Measurements from ENCODE around the gene HBS1L. TPM values are rescaled to one million over a fixed set of nuclear protein-coding genes. Genes with fewer than 3 reads are reported as not detected.
A peak's percentile ranks its signal among the peaks of the same experiment; 100 is the strongest.

Gene HBS1L
- total and polyA plus RNA-seq, 7 experiments from 2014 or later: 61.4 to 112 (median 81.0) TPM

DNA sequence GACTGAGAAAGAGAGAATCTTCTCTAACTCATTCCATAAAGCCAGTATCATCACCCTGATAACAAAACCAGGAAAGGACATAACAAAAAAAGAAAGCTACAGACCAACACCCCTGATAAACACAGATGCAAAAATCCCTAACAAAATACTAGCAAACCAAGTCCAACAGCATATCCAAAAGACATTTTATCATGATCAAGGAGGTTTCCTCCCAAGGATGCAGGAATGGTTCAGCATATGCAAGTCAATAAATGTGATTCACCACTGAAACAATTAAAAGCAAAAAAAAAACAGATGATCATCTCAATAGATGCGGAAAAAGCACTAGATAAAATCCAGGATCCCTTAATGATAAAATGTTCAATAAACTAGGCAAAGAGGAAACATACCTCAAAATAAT, 80.3 kb downstream of the HBS1L start:
- DNase-seq (no peak), ATAC-seq (no peak)
- Mint-ChIP-seq H3K27ac (no peak overlapping the region), H3K27me3 (no peaks in the 10 kb centered on the region), H3K9me3 (peaks cover 0 to 22% (median 0%) of the 10 kb centered on the region in 11 donors), H3K4me1 (peaks cover 2 to 24% (median 20%) of the 10 kb centered on the region in 7 donors), H3K36me3 (peaks cover 33 to 67% (median 62%) of the 10 kb centered on the region in 5 donors), H3K4me3 (no peak overlapping the region)
- Histone ChIP-seq H3K27ac (ENCODE audit: low read depth, low read length) (no peak overlapping the region), H3K27me3 (ENCODE audit: control insufficient read depth in 2 of 2, insufficient read depth in 2 of 2, low read length in 2 of 2) (no peaks in the 10 kb centered on the region), H3K4me3 (ENCODE audit: low read length) (no peak overlapping the region), H3K36me3 (ENCODE audit: control insufficient read depth in 2 of 3, insufficient read depth in 3 of 3, low read length in 3 of 3) (peaks cover 0 to 21% (median 4%) of the 10 kb centered on the region in 3 experiments), H3K4me1 (ENCODE audit: control insufficient read depth in 2 of 2, insufficient read depth in 2 of 2, low read length in 2 of 2) (no peaks in the 10 kb centered on the region), H3K9me3 (ENCODE audit: control insufficient read depth in 2 of 3, low read length in 3 of 3) (no peaks in the 10 kb centered on the region)
- POLR2A ChIA-PET: no interaction called here
- intact Hi-C loops (cut with micrococcal nuclease): no loop called here
- CTCF ChIA-PET: interaction anchor here (0.5 to 0.7 kb wide), 2 partner anchors 14 to 984 kb away, joined by 3 to 5 read pairs; no protein-coding TSS in a partner anchor

- H3K4me1 Mint-ChIP-seq: peaks cover 0 to 8% (median 0%) of the 10 kb centered on the region in 7 donors
- Histone ChIP-seq H3K4me1 (ENCODE audit: control insufficient read depth in 2 of 2, insufficient read depth in 2 of 2, low read length in 2 of 2) (no peaks in the 10 kb centered on the region), H3K9me3 (ENCODE audit: control insufficient read depth in 2 of 3, low read length in 3 of 3) (no peaks in the 10 kb centered on the region), H3K36me3 (ENCODE audit: control insufficient read depth in 2 of 3, insufficient read depth in 3 of 3, low read length in 3 of 3) (peaks cover 0 to 34% (median 6%) of the 10 kb centered on the region in 3 experiments), H3K27me3 (ENCODE audit: control insufficient read depth in 2 of 2, insufficient read depth in 2 of 2, low read length in 2 of 2) (no peaks in the 10 kb centered on the region), H3K27ac (ENCODE audit: low read depth, low read length) (no peak overlapping the region), H3K4me3 (ENCODE audit: low read length) (no peak overlapping the region)
- H3K9me3 Mint-ChIP-seq: peaks cover 0 to 2% (median 0%) of the 10 kb centered on the region in 11 donors
- H3K4me3 Mint-ChIP-seq: no peak overlapping the region
- H3K36me3 Mint-ChIP-seq: peaks cover 8 to 60% (median 42%) of the 10 kb centered on the region in 5 donors
- ATAC-seq: no peak
- H3K27ac Mint-ChIP-seq: peak overlapping the region in 1 of 9 donors; percentile 41
- ChIA-PET CTCF (no interaction called here), POLR2A (interaction anchor here (0.6 kb wide), 1 partner anchor 201 kb away, joined by 3 read pairs; no protein-coding TSS in a partner anchor)
- H3K27me3 Mint-ChIP-seq: no peaks in the 10 kb centered on the region
- no peak for DNase-seq
- intact Hi-C loops (cut with micrococcal nuclease): no loop called here
These were observed 86.9 kb downstream of the HBS1L start for GRCh38 chr6:134967711-134968110.

DNA sequence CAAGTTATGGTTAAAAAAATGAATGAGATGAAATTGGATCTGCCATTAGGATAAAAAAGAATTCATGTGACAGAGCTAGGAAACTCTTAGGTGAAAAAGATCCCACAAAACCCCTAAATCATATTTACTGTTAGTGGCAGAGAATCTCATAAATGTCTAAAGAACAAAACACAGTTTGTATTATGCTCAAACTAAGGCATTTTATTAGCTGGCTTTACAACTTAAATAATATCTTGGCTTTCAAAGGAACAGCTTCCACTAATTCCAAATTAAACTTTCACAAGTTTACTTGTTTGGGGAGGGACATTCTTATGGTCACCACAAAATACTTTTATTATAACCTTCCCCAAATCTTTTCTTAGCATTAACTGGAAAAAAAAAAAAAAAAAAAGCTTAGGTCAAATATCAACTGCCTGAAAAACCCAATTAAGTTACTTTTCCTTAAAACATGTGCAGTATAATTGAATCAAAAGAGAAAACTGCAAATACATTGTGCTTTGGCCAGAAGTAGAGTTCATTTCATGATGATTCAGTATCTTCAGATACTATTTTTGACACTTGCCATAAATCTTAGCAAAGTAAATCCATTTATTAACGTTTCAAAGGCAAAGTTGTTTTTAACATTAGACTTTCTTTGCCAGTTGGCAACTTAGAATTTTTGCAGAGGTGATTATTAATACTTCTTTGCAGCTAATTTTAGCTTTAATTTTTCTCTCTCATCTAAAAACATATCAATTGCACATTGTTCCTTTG, 90.0 kb downstream of the HBS1L start:
- H3K27me3 Mint-ChIP-seq: no peaks in the 10 kb centered on the region
- no peak overlapping the region for H3K4me3 Mint-ChIP-seq
- H3K36me3 Mint-ChIP-seq: peaks cover 17 to 82% (median 61%) of the 10 kb centered on the region in 5 donors
- H3K9me3 Mint-ChIP-seq: peaks cover 2 to 24% (median 10%) of the 10 kb centered on the region in 11 donors
- H3K4me1 Mint-ChIP-seq: peaks cover 0 to 11% (median 0%) of the 10 kb centered on the region in 7 donors
- Histone ChIP-seq H3K4me3 (ENCODE audit: low read length) (no peak overlapping the region), H3K27ac (ENCODE audit: low read depth, low read length) (no peak overlapping the region), H3K27me3 (ENCODE audit: control insufficient read depth in 2 of 2, insufficient read depth in 2 of 2, low read length in 2 of 2) (no peaks in the 10 kb centered on the region), H3K4me1 (ENCODE audit: control insufficient read depth in 2 of 2, insufficient read depth in 2 of 2, low read length in 2 of 2) (no peaks in the 10 kb centered on the region), H3K36me3 (ENCODE audit: control insufficient read depth in 2 of 3, insufficient read depth in 3 of 3, low read length in 3 of 3) (peaks cover 0 to 25% (median 6%) of the 10 kb centered on the region in 3 experiments), H3K9me3 (ENCODE audit: control insufficient read depth in 2 of 3, low read length in 3 of 3) (no peaks in the 10 kb centered on the region)
- CTCF ChIA-PET: interaction anchor here (0.6 kb wide), 1 partner anchor 485 kb away, joined by 3 read pairs; no protein-coding TSS in a partner anchor
- POLR2A ChIA-PET: interaction anchor here (0.6 kb wide), 1 partner anchor 12 kb away, joined by 3 read pairs; no protein-coding TSS in a partner anchor
- intact Hi-C loops (cut with micrococcal nuclease): no loop called here
- peak overlapping the region in 1 of 9 donors; percentile 56 for H3K27ac Mint-ChIP-seq
- no peak for DNase-seq
- ATAC-seq: no peak

GRCh38 chr6:134962421-134962820, 92.2 kb downstream of the HBS1L start:
- H3K4me3 Mint-ChIP-seq: no peak overlapping the region
- DNase-seq (no peak), ATAC-seq (no peak)
- no peaks in the 10 kb centered on the region for H3K27me3 Mint-ChIP-seq
- peaks cover 2 to 29% (median 10%) of the 10 kb centered on the region in 11 donors for H3K9me3 Mint-ChIP-seq
- ChIA-PET CTCF (no interaction called here), POLR2A (no interaction called here)
- peaks cover 21 to 76% (median 64%) of the 10 kb centered on the region in 5 donors for H3K36me3 Mint-ChIP-seq
- H3K4me1 Mint-ChIP-seq: peaks cover 0 to 8% (median 0%) of the 10 kb centered on the region in 7 donors
- Histone ChIP-seq H3K4me3 (ENCODE audit: low read length) (no peak overlapping the region), H3K4me1 (ENCODE audit: control insufficient read depth in 2 of 2, insufficient read depth in 2 of 2, low read length in 2 of 2) (no peaks in the 10 kb centered on the region), H3K27me3 (ENCODE audit: control insufficient read depth in 2 of 2, insufficient read depth in 2 of 2, low read length in 2 of 2) (no peaks in the 10 kb centered on the region), H3K27ac (ENCODE audit: low read depth, low read length) (no peak overlapping the region), H3K9me3 (ENCODE audit: control insufficient read depth in 2 of 3, low read length in 3 of 3) (no peaks in the 10 kb centered on the region), H3K36me3 (ENCODE audit: control insufficient read depth in 2 of 3, insufficient read depth in 3 of 3, low read length in 3 of 3) (peaks cover 0 to 25% (median 6%) of the 10 kb centered on the region in 3 experiments)
- intact Hi-C loops (cut with micrococcal nuclease): no loop called here
- H3K27ac Mint-ChIP-seq: peak overlapping the region in 1 of 9 donors; percentile 74

- POLR2A ChIA-PET: interaction anchor here (0.7 kb wide), 1 partner anchor 133 kb away, joined by 3 read pairs; no protein-coding TSS in a partner anchor
- Histone ChIP-seq H3K36me3 (ENCODE audit: control insufficient read depth in 2 of 3, insufficient read depth in 3 of 3, low read length in 3 of 3) (peaks cover 0 to 25% (median 4%) of the 10 kb centered on the region in 3 experiments), H3K4me1 (ENCODE audit: control insufficient read depth in 2 of 2, insufficient read depth in 2 of 2, low read length in 2 of 2) (no peaks in the 10 kb centered on the region), H3K27me3 (ENCODE audit: control insufficient read depth in 2 of 2, insufficient read depth in 2 of 2, low read length in 2 of 2) (no peaks in the 10 kb centered on the region), H3K9me3 (ENCODE audit: control insufficient read depth in 2 of 3, low read length in 3 of 3) (no peaks in the 10 kb centered on the region), H3K27ac (ENCODE audit: low read depth, low read length) (no peak overlapping the region), H3K4me3 (ENCODE audit: low read length) (no peak overlapping the region)
- ATAC-seq (peak; percentile 52), DNase-seq (no peak)
- Mint-ChIP-seq H3K27me3 (no peaks in the 10 kb centered on the region), H3K36me3 (peaks cover 21 to 67% (median 58%) of the 10 kb centered on the region in 5 donors), H3K9me3 (peaks cover 2 to 29% (median 8%) of the 10 kb centered on the region in 11 donors), H3K4me1 (peaks cover 0 to 11% (median 0%) of the 10 kb centered on the region in 7 donors), H3K4me3 (no peak overlapping the region), H3K27ac (peak overlapping the region in 2 of 9 donors; percentile 7 to 14)
- intact Hi-C loops (cut with micrococcal nuclease): no loop called here
- CTCF ChIA-PET: no interaction called here
These were observed 93.3 kb downstream of the HBS1L start for GRCh38 chr6:134961366-134961765.

DNA sequence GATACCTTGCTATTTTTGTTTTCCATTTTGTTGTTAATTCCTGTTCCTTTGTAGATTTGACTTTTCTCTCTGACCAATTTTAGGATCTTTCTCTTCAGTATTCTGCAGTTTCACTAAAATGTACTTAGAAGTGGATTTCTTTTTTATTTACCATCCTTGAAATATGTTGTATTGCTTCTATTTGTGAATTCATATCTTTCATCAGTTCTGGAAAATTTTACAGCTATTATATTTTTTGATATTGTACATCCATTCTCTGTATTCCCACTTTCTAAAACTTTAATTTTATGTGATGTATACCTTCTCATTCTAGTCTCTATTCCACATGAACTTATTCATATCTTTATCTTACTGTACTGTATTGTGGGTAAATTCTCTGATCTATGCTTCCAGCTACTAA, 95.0 kb downstream of the HBS1L start:
- Mint-ChIP-seq H3K4me3 (no peak overlapping the region), H3K36me3 (peaks cover 16 to 57% (median 52%) of the 10 kb centered on the region in 5 donors), H3K27ac (no peak overlapping the region), H3K9me3 (peaks cover 2 to 29% (median 8%) of the 10 kb centered on the region in 11 donors), H3K27me3 (no peaks in the 10 kb centered on the region), H3K4me1 (peaks cover 0 to 11% (median 0%) of the 10 kb centered on the region in 7 donors)
- no peaks in the 10 kb centered on the region for H3K27me3 ChIP-seq (ENCODE audit: control insufficient read depth in 2 of 2, insufficient read depth in 2 of 2, low read length in 2 of 2)
- DNase-seq: no peak
- peaks cover 0 to 13% (median 0%) of the 10 kb centered on the region in 3 experiments for H3K36me3 ChIP-seq (ENCODE audit: control insufficient read depth in 2 of 3, insufficient read depth in 3 of 3, low read length in 3 of 3)
- intact Hi-C loops (cut with micrococcal nuclease): no loop called here
- ChIA-PET POLR2A (no interaction called here), CTCF (no interaction called here)
- no peak for ATAC-seq
- no peak overlapping the region for H3K4me3 ChIP-seq (ENCODE audit: low read length)
- H3K9me3 ChIP-seq (ENCODE audit: control insufficient read depth in 2 of 3, low read length in 3 of 3): no peaks in the 10 kb centered on the region
- H3K27ac ChIP-seq (ENCODE audit: low read depth, low read length): no peak overlapping the region
- H3K4me1 ChIP-seq (ENCODE audit: control insufficient read depth in 2 of 2, insufficient read depth in 2 of 2, low read length in 2 of 2): no peaks in the 10 kb centered on the region
